DOHH2 (cell line): ENCODE results near the gene VWA3B.
"Not testable (repeated sequence)": the region's sequence is repeated elsewhere in the genome, so short reads cannot be mapped to it uniquely, and the experiment has no call there.

Source experiments
- H3F3A ChIP-seq: fragments of 200-600 bp; sonication (generic), shearing (Covaris generic); 2 replicates; pipeline ENCODE4 v1.6.0; 2016; ENCODE audit warnings: antibody characterized with exemption, mild to moderate bottlenecking; ENCODE audit not compliant: control insufficient read depth, insufficient read depth
- H3K27ac ChIP-seq: fragments of 200-600 bp; sonication (generic); 2 replicates; pipeline ENCODE4 v1.5.1; 2014; ENCODE audit warnings: low read depth, mild to moderate bottlenecking, low read length, moderate library complexity
- H3K27me3 ChIP-seq: fragments of 200-600 bp; sonication (generic); 2 replicates; pipeline ENCODE4 v1.6.1; 2014; ENCODE audit warnings: mild to moderate bottlenecking, low read length, mixed read lengths; ENCODE audit not compliant: control insufficient read depth
- H3K36me3 ChIP-seq: fragments of 200-600 bp; sonication (generic); 2 replicates; pipeline ENCODE4 v1.6.1; 2014; ENCODE audit warnings: mild to moderate bottlenecking, low read length, moderate library complexity, mixed read lengths; ENCODE audit not compliant: control insufficient read depth
- H3K4me1 ChIP-seq: fragments of 200-600 bp; sonication (generic); 2 replicates; pipeline ENCODE4 v1.6.1; 2014; ENCODE audit warnings: mild to moderate bottlenecking, low read length, mixed read lengths; ENCODE audit not compliant: control insufficient read depth
- H3K4me2 ChIP-seq: fragments of 200-600 bp; sonication (generic); 2 replicates; pipeline ENCODE4 v1.6.0; 2014; ENCODE audit warnings: mild to moderate bottlenecking, low read length, moderate library complexity
- H3K4me3 ChIP-seq: fragments of 200-600 bp; sonication (generic); 2 replicates; pipeline ENCODE4 v1.5.1; 2014; ENCODE audit warnings: mild to moderate bottlenecking, low read length, mixed read lengths
- H3K79me2 ChIP-seq: fragments of 200-600 bp; sonication (generic); 2 replicates; pipeline ENCODE4 v1.6.1; 2014; ENCODE audit warnings: mild to moderate bottlenecking, low read length, mixed read lengths; ENCODE audit not compliant: control insufficient read depth
- H3K9me2 ChIP-seq: fragments of 200-600 bp; sonication (generic); replicated peaks from 2 replicates; pipeline ENCODE4 v1.6.1; 2014; ENCODE audit warnings: mild to moderate bottlenecking, low read length, mixed read lengths; ENCODE audit not compliant: control insufficient read depth
- H3K9me3 ChIP-seq: fragments of 200-600 bp; sonication (generic); 2 replicates; pipeline ENCODE4 v1.6.1; 2014; ENCODE audit warnings: antibody characterized with exemption, low read length, mixed read lengths; ENCODE audit not compliant: control insufficient read depth, insufficient read depth
- H4K20me1 ChIP-seq: fragments of 200-600 bp; sonication (generic); 2 replicates; pipeline ENCODE4 v1.6.0; 2014; ENCODE audit warnings: low read depth, mild to moderate bottlenecking, antibody characterized with exemption, low read length, moderate library complexity; ENCODE audit not compliant: control insufficient read depth, insufficient read depth
- CTCF ChIP-seq: fragments of 200-600 bp; sonication (generic); IDR thresholded peaks from one replicate; pipeline ENCODE4 v1.5.1; 2014; ENCODE audit warnings: antibody characterized with exemption, mild to moderate bottlenecking, low read depth, low read length; ENCODE audit not compliant: poor library complexity, severe bottlenecking
- EZH2phosphoT487 ChIP-seq: fragments of 200-600 bp; sonication (generic); IDR thresholded peaks from 2 replicates; pipeline ENCODE4 v1.6.1; 2017; ENCODE audit warnings: borderline replicate concordance, mild to moderate bottlenecking, antibody characterized with exemption, low read length, moderate library complexity, mixed read lengths

VWA3B gene

GRCh38 chr2:98093611-98094010 is 6.6 kb downstream of the VWA3B start:
- H3K79me2 ChIP-seq: no peaks in the 10 kb centered on the region
- H3F3A ChIP-seq: 0 out of 2 replicates have a peak, but pooled peaks cover 6% of the 10 kb centered on the region
- H3K4me1 ChIP-seq: peaks cover 33% of the 10 kb centered on the region
- peaks cover 9% of the 10 kb centered on the region; the same call in 1 of the 2 replicates for H3K9me3 ChIP-seq
- H3K36me3 ChIP-seq: no peaks in the 10 kb centered on the region
- H3K4me2 ChIP-seq: no peak overlapping the region
- no peak overlapping the region for H3K27ac ChIP-seq
- no peaks in the 10 kb centered on the region for H4K20me1 ChIP-seq
- no peak overlapping the region for H3K4me3 ChIP-seq
- TF ChIP-seq CTCF (no peak), EZH2phosphoT487 (no peak)
- H3K9me2 ChIP-seq: no peaks in the 10 kb centered on the region
- H3K27me3 ChIP-seq: no peaks in the 10 kb centered on the region

GRCh38 chr2:98099939-98100743 is 13.2 kb downstream of the VWA3B start:
- Histone ChIP-seq H3K36me3 (no peaks in the 10 kb centered on the region), H3K27ac (no peak overlapping the region), H3K79me2 (no peaks in the 10 kb centered on the region), H3K4me1 (no peaks in the 10 kb centered on the region), H3K9me3 (peaks cover 6% of the 10 kb centered on the region; the same call in 1 of the 2 replicates), H3K4me2 (no peak overlapping the region), H3K9me2 (no peaks in the 10 kb centered on the region), H3F3A (no peaks in the 10 kb centered on the region), H3K4me3 (no peak overlapping the region), H4K20me1 (no peaks in the 10 kb centered on the region), H3K27me3 (no peaks in the 10 kb centered on the region)
- TF ChIP-seq EZH2phosphoT487 (no peak), CTCF (no peak)

- H3K4me1 ChIP-seq, H3K9me3 ChIP-seq, H3F3A ChIP-seq, H3K4me2 ChIP-seq, H3K27ac ChIP-seq, H3K27me3 ChIP-seq, H3K79me2 ChIP-seq, H3K36me3 ChIP-seq, H3K4me3 ChIP-seq, H3K9me2 ChIP-seq, H4K20me1 ChIP-seq: not testable (repeated sequence)
Measured at GRCh38 chr2:98102315-98102714, 15.3 kb downstream of the VWA3B start.

GRCh38 chr2:98102878-98103277 is 15.9 kb downstream of the VWA3B start:
- Histone ChIP-seq H3K9me2 (no peaks in the 10 kb centered on the region), H4K20me1 (no peaks in the 10 kb centered on the region), H3K27ac (no peak overlapping the region), H3K79me2 (no peaks in the 10 kb centered on the region), H3K36me3 (no peaks in the 10 kb centered on the region), H3K4me1 (no peaks in the 10 kb centered on the region), H3F3A (no peaks in the 10 kb centered on the region), H3K27me3 (no peaks in the 10 kb centered on the region), H3K9me3 (no peaks in the 10 kb centered on the region), H3K4me3 (no peak overlapping the region), H3K4me2 (no peak overlapping the region)
- TF ChIP-seq EZH2phosphoT487 (no peak), CTCF (no peak)
